ENCODE measurements around the gene VPS52. TPM values are rescaled to one million over a fixed set of nuclear protein-coding genes. Genes with fewer than 3 reads are reported as not detected.
A peak's percentile ranks its signal among the peaks of the same experiment; 100 is the strongest.

The VPS52 gene
- total and polyA plus RNA-seq, 9 of the 15 experiments (the other 6 are each of a cell fraction or from before 2014, with no cell fraction given): 24.4 to 103 (median 40.2) TPM

GRCh38 chr6:33314515-33314942, 42.9 kb upstream of the VPS52 start (continued):
- TF ChIP-seq ZBTB11 (CRISPR knock-in tag; IDR thresholded peaks at IDR 0.05): no peak
- TF ChIP-seq ZNF24 (IDR thresholded peaks at IDR 0.05): no peak
- TF ChIP-seq HDAC6 (IDR thresholded peaks at IDR 0.05; ENCODE audit: low read depth, low read length): no peak
- no peak for TF ChIP-seq ETV5 (CRISPR knock-in tag; IDR thresholded peaks at IDR 0.05; ENCODE audit: low read depth)
- TF ChIP-seq, protein P1, sequence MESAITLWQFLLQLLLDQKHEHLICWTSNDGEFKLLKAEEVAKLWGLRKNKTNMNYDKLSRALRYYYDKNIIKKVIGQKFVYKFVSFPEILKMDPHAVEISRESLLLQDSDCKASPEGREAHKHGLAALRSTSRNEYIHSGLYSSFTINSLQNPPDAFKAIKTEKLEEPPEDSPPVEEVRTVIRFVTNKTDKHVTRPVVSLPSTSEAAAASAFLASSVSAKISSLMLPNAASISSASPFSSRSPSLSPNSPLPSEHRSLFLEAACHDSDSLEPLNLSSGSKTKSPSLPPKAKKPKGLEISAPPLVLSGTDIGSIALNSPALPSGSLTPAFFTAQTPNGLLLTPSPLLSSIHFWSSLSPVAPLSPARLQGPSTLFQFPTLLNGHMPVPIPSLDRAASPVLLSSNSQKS (CRISPR knock-in tag; IDR thresholded peaks at IDR 0.05): no peak
- TF ChIP-seq SMARCA4 (IDR thresholded peaks at IDR 0.05): no peak
- no peak for TF ChIP-seq GABPB2 (CRISPR knock-in tag; conservative IDR thresholded peaks at IDR 0.05)
- no peak for TF ChIP-seq ARID1B (IDR thresholded peaks at IDR 0.05)
- peak; percentile 35; the same call in 1 of the 2 replicates for TF ChIP-seq HCFC1 (IDR thresholded peaks at IDR 0.05; ENCODE audit: low read depth, low read length)
- no peak for TF ChIP-seq ZNF232 (CRISPR knock-in tag; IDR thresholded peaks at IDR 0.05)
- TF ChIP-seq DIDO1 (tag; IDR thresholded peaks at IDR 0.05; ENCODE audit: low read depth): no peak
- 0 out of 2 replicates have a peak, but pooled peaks have one; percentile 15 for TF ChIP-seq POLR2AphosphoS5 (IDR thresholded peaks at IDR 0.05; ENCODE audit: control insufficient read depth, insufficient read depth, low read depth, low read length)
- TF ChIP-seq MBD2 (IDR thresholded peaks at IDR 0.05; ENCODE audit: borderline replicate concordance, low read depth): no peak
- TF ChIP-seq ETV1 (tag; conservative IDR thresholded peaks at IDR 0.05; ENCODE audit: low read depth): no peak
- TF ChIP-seq POU5F1 (IDR thresholded peaks at IDR 0.05; ENCODE audit: borderline replicate concordance, low read depth, low read length, partially characterized antibody): no peak
- TF ChIP-seq TCF7 (IDR thresholded peaks at IDR 0.05; ENCODE audit: borderline replicate concordance): no peak
- no peak for TF ChIP-seq SNIP1 (IDR thresholded peaks at IDR 0.05; ENCODE audit: low read depth)
- TF ChIP-seq ZNF717 (CRISPR knock-in tag; IDR thresholded peaks at IDR 0.05): no peak
- no peak for TF ChIP-seq PTBP1 (IDR thresholded peaks at IDR 0.05; ENCODE audit: low read depth, low read length)
- TF ChIP-seq IRF1 (CRISPR knock-in tag; IDR thresholded peaks at IDR 0.05; ENCODE audit: borderline replicate concordance): no peak
- TF ChIP-seq, protein P2, sequence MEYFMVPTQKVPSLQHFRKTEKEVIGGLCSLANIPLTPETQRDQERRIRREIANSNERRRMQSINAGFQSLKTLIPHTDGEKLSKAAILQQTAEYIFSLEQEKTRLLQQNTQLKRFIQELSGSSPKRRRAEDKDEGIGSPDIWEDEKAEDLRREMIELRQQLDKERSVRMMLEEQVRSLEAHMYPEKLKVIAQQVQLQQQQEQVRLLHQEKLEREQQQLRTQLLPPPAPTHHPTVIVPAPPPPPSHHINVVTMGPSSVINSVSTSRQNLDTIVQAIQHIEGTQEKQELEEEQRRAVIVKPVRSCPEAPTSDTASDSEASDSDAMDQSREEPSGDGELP (CRISPR knock-in tag; IDR thresholded peaks at IDR 0.05; ENCODE audit: borderline replicate concordance): peak; percentile 59; the same call in 1 of the 2 replicates
- no peak for TF ChIP-seq CCNT2 (IDR thresholded peaks at IDR 0.05; ENCODE audit: borderline replicate concordance, extremely low read depth, insufficient read length, low read depth, low read length)
- TF ChIP-seq ZNF444 (CRISPR knock-in tag; IDR thresholded peaks at IDR 0.05): no peak
- TF ChIP-seq SMAD2 (IDR thresholded peaks at IDR 0.05; ENCODE audit: low read depth, low read length): no peak
